ENCODE results near the gene PXMP2.

Gene PXMP2

DNA sequence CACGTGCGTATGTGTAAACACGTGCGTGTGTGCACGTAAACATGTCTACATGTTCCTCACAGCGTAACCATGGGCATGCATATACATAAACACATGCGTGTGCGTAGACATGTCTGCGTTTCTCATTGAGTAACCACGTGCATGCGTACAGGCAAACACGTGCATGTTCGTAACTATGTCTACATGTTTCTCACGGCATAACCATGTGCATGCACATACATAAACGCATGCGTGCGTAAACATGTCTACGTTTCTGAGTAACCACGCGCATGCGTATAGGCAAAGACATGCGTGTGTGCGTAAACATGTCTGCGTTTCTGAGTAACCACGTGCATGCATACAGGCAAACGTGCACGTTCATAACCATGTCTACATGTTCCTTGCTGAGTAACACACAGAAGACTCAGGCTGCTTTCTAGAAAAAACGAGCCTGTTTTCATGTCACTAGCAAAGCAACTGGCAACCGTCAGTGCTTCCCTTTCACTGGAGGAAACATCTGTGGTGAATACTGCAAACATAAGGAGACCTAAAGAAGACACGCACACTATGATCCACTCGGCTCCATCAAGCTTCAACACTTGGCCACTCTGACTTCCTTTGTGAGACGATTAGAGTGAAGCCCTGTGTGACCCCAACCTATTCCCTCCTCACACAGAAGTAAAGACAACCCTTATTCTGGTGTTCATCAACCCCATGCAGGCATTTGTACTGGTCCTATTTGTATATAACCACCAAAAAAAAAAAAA lies 29.1 kb upstream of the PXMP2 start:
- no peak for DNase-seq
- intact Hi-C loops (cut with DNase I): no loop called here

DNA sequence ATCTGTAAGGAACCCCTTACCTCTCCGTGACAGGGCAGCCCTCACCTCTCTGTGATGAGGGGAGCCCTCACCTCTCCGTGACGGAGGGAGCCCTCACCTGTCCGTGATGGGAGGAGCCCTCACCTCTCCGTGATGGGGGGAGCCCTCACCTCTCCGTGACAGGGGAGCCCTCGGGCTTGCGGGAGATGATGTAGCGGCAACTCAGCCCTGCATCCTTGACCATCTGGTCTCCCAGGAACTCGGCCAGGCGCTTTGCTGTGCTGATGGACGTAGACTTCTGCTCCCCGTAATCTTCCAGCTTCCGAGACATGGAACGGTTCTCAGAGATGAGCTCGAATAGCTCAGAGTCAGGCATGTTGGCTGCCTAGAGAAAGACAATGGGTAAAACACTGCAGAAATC lies 28.2 kb upstream of the PXMP2 start:
- intact Hi-C loops (cut with DNase I): no loop called here
- no peak for DNase-seq

DNA sequence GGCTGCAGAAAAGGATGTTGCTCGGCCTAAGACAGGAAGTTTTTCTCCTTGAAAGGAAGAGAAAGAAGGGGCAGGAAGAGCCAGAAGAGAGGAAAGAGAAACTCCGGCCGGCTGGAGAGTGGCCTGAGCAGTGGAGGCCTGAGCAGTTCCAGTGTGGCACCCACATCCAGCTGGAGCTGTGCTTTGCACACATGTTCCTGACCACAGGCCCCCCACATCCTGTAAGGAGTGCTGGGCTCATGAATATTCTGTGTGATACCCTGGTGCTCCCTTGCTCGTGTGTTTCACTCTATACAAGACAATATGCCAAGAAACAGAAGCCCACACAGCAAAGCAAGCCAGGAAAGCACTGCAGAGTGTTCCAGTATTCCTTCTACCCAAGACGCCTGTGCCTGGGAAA lies 27.3 kb upstream of the PXMP2 start:
- DNase-seq: no peak
- intact Hi-C loops (cut with DNase I): no loop called here

DNA sequence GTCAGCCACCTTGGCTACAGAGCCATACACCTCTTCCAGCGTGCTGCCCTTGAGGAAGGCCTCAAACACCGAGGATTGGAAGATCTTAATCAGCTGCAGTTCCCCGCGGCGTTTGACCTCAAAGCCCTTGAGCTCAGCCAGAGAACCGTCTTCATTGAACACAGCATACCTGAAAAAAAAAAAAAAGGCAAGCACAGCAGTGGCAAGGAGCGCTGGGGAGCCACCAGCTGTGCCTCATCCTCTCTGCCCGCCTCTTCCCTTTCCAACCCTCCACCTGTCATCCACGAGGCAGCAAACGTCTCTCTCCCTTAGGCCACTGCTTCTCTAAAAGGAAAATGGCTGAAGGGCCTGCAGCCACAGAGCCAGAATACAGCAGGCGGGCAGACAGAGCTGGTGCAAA lies 26.4 kb upstream of the PXMP2 start:
- no peak for DNase-seq
- intact Hi-C loops (cut with DNase I): no loop called here

DNA sequence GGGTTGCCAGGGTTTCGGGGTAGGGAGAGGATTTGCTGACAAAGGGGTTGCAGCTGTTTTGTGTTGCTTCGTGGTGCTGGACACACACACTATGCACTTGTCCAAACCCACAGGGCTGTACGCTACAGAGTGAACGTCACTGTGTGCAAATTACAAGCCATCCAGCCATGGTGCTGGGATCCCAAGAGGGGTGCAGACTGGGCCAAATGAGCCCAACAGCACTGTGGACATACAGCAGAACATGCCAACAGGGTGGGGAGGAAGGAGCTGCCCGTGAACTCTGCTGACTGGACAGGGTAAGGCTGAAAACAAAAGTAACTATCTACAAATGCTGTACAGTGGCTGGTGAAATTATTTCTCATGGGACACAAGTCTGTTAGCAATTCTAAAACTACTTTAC lies 25.4 kb upstream of the PXMP2 start:
- intact Hi-C loops (cut with DNase I): no loop called here
- no peak for DNase-seq

DNA sequence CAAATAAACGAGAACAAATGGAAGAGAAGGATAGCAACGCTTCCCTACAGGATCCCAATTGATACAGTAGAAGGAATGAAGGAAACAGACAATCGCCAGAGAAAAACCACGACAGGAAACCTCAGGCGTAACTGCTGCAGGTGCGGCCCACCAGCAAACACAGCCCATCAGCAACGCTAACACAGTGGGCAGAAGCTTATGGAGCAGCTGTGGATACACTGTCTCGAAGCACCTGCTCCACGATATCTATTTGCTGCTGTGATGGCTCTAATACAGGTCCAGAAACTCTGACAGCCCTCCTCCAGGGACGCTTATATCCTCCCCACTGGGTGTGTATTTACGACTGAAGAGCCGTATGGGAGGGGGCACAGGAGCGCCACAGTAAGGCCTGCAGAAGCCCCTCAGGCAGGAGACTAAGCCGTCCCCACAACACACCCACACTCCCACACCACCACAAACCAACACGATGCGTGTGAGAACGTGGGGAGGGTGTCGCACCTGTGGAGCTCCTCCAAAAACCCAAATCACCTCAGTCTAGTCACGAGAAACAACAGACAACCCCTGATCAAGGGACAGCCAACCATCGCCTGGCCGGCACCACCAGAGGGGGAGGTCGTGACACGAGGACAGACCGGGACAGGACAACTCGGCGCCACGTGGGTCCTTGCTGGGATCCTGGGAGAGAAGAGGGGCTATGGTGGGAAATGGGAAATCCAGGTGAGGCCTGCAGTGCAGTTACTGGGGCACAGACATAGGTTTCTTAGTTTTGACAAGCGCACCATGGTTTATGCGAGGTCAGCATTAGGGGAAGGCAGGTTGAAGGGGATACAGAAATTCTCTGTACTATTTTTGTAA lies 24.3 kb upstream of the PXMP2 start:
- no peak for DNase-seq

DNA sequence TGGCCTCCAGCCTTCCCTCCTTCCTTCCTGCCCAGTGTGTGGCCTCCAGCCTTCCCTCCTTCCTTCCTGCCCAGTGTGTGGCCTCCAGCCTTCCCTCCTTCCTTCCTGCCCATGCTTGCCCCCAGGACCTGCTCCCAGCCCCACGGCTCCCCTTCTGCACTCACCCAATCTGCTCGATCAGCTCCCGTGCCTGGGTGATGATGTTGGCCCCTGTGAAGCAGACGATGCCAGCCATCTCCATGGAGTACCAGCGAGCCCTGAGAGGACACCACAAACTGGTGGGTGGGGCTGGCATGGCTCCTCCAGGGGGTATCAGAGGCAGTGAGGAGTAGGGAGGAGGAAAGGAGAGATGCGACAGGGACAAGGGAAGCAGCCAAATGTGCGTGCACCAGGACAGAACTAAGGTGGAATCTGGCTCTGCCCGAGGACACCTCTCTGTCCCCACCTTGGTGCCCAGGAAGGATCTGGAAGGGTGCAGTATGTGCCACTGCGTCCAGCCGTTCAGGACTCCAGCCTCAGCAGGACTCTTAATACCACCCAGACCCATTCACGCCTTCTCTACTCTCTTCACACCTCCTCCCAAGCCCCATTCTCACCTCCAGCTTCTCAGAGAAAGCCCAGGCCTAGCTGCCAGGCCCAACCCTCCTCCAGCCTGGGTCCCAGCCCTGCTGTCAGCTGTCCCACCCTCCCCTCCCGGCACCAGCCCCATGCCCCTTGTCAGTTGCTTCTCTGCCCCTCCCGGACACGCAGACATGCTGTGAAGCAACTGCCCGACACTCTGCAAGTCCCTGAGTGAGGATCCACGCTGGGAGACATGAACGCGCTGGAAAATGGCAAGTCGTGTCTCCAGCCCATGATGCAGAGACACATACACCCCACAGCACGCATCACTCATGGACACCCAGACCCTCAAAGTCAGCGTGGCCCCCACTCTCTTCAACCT lies 22.9 kb upstream of the PXMP2 start:
- intact Hi-C loops (cut with DNase I): no loop called here

More for the DNA sequence above, 24.3 kb upstream of the PXMP2 start:
- intact Hi-C loops (cut with DNase I): no loop called here

DNA sequence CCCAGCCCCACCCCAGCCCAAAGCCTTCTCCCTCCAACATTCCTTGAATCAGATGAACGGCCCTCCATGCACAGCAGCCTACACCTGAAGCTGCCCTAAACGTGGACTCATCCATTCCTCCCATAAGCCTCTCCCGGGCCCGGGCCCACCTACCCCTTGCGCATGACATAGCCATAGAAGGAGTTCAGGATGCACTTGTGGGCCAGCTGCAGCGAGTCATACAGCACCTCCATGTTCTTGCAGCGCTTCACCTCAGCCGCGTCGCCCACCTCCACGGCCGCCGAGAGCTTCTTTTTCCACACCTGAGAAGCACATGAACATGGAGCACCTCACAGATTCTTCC lies 22.3 kb upstream of the PXMP2 start:
- intact Hi-C loops (cut with DNase I): no loop called here
- DNase-seq: no peak

More for the DNA sequence above, 22.9 kb upstream of the PXMP2 start:
- no peak for DNase-seq

DNA sequence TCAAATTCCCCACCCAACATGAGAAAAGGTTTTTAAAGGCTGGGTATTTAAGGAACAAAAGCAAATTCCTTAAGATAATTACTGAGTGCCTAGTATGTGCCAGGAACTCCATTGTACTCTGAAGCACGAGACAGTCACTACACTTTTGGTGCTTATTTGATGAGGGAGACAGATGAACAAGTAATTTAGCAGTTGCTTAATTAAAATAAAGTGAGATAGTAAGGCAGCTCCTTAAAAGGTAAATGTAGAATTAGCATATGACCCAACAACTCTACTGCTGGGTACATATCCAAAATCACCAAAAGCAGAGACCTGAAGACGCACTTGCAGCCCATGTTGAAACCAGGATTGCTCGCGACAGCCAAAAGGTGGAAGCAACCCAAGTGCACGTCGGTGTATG lies 21.6 kb upstream of the PXMP2 start:
- intact Hi-C loops (cut with DNase I): no loop called here

DNA sequence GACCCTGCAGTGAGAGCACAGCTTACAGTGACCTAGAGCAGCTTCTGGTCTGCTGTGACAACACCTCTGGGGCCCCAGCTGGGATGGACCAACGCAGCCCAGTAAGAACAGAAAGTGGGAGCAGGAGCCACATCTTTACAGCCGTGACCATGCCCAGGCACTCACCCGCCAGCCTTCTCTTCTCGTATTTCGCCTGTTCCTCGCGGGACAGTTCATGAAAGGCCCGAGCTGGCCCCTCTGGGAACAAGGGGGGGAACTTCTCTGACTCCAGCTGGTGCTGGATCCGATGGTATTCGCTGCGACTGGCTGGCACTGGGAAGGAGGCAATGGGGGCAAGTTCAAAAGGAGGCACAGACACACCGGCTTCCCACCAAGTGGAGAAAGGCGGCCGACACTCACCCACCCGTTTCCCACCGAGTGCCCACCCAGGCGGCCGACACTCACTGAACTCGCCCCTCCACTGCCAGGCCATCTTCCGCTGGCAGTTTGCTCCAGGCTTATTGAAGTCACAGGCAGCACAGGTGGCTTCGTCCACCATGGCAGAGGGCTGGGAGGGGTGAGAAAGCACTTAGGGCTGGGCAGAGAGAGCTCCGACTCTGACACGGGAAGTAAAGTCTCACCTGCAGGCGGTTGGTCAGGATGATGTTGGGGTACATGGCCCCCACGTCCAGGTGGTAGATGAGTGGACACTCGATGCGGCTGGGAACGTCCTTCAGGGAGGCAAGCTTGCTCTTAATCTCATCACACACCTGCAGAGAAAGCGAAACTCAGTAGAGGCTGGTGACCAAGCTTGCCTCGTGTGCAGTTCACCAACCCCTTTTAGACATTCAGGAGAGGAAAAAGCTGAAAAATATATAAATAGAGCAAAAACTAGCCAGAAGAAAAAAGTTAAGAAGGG lies 18.9 kb upstream of the PXMP2 start:
- intact Hi-C loops (cut with DNase I): no loop called here
- DNase-seq: no peak

More for the DNA sequence above, 21.6 kb upstream of the PXMP2 start:
- DNase-seq: no peak

DNA sequence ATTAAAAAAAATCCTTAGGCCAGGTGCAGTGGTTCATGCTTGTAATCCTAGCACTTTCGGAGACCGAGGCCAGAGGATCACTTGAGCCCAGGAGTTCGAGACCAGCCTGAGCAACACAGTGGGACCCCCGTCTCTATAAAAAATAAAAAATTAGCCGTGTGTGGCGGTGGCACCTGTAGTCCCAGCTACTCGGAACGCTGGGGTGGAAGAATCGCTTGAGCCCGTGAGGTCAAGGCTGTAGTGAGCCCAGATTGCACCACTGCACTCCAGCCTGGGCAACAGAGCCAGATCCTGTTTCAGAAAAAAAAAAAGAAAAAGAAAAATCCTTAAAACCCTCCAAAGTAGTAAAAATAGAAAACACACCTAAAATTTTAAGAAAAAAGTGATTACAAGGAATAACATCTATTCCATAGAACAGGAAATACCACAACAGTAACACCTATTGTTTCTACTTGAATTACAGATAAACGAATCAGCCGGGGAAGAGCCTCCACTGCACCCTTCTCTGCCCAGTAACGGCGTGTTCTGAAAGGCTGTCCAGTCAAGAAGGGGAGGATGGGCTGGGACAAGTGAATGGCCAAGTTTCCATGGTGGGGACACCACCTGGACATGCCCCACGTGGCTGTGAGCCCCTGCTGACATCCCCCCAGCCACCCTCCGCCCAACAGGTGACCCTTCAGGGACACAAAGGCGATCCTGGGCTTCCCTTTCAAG lies 18.1 kb upstream of the PXMP2 start:
- intact Hi-C loops (cut with DNase I): no loop called here
- no peak for DNase-seq

DNA sequence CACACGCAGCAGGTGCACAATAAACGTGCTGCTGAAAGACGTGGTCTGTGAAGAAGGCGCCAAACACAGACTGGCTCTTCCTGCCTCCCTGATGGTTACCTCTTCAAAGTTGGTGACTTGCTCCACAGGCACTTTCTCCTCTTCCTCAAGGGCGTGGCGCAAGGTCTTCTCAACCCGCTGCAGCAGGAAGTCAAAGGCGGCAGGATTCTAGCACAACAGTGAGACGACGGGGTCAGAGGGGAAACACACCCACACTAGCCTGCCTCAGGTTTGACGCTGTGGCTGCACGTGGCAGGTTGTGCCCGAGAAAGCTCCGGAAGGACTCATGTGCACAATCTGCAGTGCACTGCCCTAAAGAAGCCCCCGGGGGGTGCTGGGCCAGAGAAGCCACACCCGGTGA lies 15.3 kb upstream of the PXMP2 start:
- intact Hi-C loops (cut with DNase I): no loop called here

DNA sequence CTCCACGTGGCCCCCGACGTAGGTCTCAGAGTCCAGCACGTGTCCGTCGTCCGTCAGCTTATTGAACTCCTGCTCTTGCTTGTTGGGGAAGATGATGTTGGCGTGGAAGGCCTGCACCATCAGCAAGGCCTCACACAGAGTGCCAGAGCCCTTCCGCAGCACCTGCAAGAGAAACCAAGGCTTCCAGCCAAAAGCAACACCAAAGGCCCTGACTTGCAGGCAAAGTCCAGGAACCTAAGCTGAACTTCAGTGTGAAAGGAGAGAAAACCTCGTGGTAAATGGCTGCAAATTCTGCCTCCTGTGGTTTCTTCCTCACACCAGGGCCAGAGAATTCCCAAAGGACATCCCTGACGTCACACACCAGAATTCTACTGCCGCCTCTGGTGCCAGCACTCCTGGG lies 14.7 kb upstream of the PXMP2 start:
- DNase-seq: no peak
- intact Hi-C loops (cut with DNase I): no loop called here

More for the DNA sequence above, 15.3 kb upstream of the PXMP2 start:
- no peak for DNase-seq

DNA sequence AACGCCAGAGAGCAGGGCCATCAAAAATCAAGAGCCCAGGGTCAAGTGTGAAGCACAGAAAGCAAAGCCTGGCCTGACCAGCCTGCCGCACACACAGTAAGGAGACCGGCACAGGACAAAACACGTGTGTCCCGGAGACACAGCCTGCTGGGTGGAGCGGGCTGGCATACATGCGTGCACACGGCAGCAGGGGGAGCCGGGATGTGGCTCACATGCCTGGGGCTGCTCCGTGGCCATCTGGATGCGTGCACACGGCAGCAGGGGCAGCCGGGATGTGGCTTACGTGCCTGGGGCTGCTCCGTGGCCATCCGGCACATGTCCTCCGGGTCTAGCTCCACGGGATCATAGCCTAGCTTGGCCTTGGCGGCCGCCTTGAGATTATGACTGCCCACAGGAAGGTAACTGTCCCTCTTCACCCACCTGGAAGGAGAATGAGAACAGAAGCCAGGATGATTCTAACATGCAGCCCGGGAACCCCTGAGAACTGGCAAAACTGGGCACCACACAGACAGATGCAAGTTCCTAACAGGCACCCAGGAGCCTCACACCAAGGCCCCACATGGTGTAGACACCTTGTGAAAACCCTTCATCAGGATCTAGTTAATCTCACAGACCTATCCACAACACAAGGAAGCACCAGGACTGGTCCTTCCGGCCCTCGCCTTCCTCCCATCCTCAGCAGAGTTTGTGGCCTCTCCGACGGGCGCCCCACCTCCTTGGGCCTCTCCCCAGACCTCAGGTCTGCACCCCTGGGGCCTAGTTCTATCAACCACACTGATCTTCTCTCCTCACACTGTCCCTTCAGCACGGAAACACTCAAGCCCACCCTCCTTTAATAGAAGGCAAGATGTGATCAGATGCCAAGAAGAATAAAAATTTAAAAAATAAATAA lies 13.9 kb upstream of the PXMP2 start:
- no peak for DNase-seq
- intact Hi-C loops (cut with DNase I): no loop called here

DNA sequence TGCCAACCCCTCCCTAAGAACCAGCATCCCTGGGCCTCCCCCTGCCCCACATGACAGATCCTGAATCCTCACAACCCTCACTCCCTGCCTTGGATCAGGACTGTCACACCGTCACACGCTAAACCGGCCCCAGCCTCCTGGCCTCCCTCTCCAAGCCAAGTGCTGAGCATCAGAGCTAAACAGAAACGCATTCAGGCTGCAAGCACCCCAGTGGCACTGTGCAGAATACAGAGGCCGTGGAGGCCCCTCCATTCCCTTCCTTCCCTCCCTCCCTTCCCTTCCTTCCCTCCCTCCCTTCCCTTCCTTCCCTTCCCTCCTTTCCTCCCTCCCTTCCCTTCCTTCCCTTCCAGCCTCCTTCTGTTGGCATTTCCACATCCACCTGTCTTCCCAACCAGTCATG lies 12.8 kb upstream of the PXMP2 start:
- DNase-seq: no peak
- intact Hi-C loops (cut with DNase I): no loop called here

DNA sequence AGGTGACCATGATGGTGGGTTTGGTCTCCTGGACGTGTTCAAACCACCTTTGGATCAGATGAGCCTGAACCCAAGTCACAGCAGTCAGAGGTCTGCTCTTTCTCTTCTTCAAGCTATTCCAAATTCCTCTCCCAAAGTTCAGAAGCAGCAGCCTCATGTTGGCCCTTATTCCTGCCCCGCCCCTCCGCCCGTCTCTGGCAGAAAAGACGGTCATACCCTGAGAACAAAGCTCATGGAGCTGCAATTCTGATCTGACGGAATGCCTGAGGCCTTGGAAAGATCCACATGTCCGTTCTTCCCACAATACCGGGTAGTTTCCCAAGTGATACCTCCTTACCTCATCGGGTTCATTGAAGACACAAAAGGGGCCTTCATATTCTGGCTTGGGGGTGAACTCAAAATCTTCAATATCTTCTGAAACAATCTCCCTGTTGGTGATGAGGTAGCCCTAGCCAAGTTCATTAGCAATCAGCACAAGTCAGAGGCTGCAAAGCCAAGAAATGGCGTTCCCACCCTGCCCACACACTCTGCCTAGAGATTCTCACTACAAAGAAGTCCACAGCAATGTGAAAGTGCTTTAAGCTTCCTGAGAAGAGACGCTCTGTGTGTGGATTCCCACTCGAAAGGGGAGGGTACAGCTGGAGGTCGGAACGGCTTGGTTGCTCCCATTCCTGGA lies 11.5 kb upstream of the PXMP2 start:
- DNase-seq: no peak
- intact Hi-C loops (cut with DNase I): no loop called here
